DMS 273 treated with DMSO at 0.1 percent for 48 hours (cell line): Measurements from ENCODE around the gene G6PD.
"Not testable (repeated sequence)": the region's sequence is repeated elsewhere in the genome, so short reads cannot be mapped to it uniquely, and the experiment has no call there.

Experiments
- DNase-seq: peaks from one replicate; lab custom pipeline; 2025; lab: John Stamatoyannopoulos, UW

The G6PD gene

GRCh38 chrX:154542723-154543424 is 3.8 kb downstream of the G6PD start:
- no peak for DNase-seq

GRCh38 chrX:154541896-154542722 is 4.5 kb downstream of the G6PD start:
- DNase-seq: peak; percentile 19

GRCh38 chrX:154541589-154541895 is 5.1 kb downstream of the G6PD start:
- DNase-seq: no peak

GRCh38 chrX:154540897-154541535 is 5.6 kb downstream of the G6PD start:
- no peak for DNase-seq

GRCh38 chrX:154540365-154540764 is 6.3 kb downstream of the G6PD start:
- not testable (repeated sequence) for DNase-seq

GRCh38 chrX:154539077-154539476 is 7.6 kb downstream of the G6PD start:
- no peak for DNase-seq

- no peak for DNase-seq
Observed at GRCh38 chrX:154535892-154536291, 10.8 kb downstream of the G6PD start.

- peak; percentile 37 for DNase-seq
Observed at GRCh38 chrX:154534526-154535322, 11.9 kb downstream of the G6PD start.

GRCh38 chrX:154532690-154533089 is 14.0 kb downstream of the G6PD start:
- DNase-seq: no peak

GRCh38 chrX:154531626-154532025 is 15.0 kb downstream of the G6PD start:
- no peak for DNase-seq

GRCh38 chrX:154530286-154530685 is 16.4 kb downstream of the G6PD start:
- DNase-seq: no peak

- no peak for DNase-seq
Observed at GRCh38 chrX:154529206-154529612, 17.4 kb downstream of the G6PD start.

- peak; percentile 41 for DNase-seq
Observed at GRCh38 chrX:154526901-154527675, 19.6 kb downstream of the G6PD start.

- no peak for DNase-seq
Observed at GRCh38 chrX:154525606-154526490, 20.8 kb downstream of the G6PD start.

- DNase-seq: no peak
Observed at GRCh38 chrX:154519389-154519788, 27.3 kb downstream of the G6PD start.

GRCh38 chrX:154517101-154517781 is 29.4 kb downstream of the G6PD start:
- DNase-seq: no peak

- no peak for DNase-seq
Observed at GRCh38 chrX:154516656-154517100, 30.0 kb downstream of the G6PD start.

GRCh38 chrX:154515966-154516655 is 30.5 kb downstream of the G6PD start, which contains the start of gene FAM3A:
TSS of gene FAM3A (minus strand) at chrX:154516232. CDS start at chrX:154515772, 460 bp downstream.
- peak; percentile 78 for DNase-seq
